ENCODE measurements around the gene NANOGP8. TPM values are rescaled to one million over a fixed set of nuclear protein-coding genes. Genes with fewer than 3 reads are reported as not detected.

NANOGP8 gene
- total and polyA plus RNA-seq, 9 donors = 0.16 to 3.3 (median 0.92) TPM

- H3K9me3 ChIP-seq = no peaks in the 10 kb centered on the region
- H3K4me1 ChIP-seq (ENCODE audit: insufficient read depth) = no peaks in the 10 kb centered on the region
- no peak overlapping the region for H3K4me3 ChIP-seq
- no peak for TF ChIP-seq POLR2A (IDR thresholded peaks at IDR 0.05)
- no peak for TF ChIP-seq CTCF (IDR thresholded peaks at IDR 0.05)
- no peak for TF ChIP-seq EP300 (IDR thresholded peaks at IDR 0.05)
- H3K36me3 ChIP-seq = no peaks in the 10 kb centered on the region
- H3K27me3 ChIP-seq = no peaks in the 10 kb centered on the region
- H3K27ac ChIP-seq = no peak overlapping the region
- intact Hi-C loops (cut with DNase I) = no loop called here
- DNase-seq = no peak
- 83 to 89% (median 89%) methylated on average over 1 of the region's 1 CpG for WGBS, 3 donors
Observed at GRCh38 chr15:35126236-35126635, 41.1 kb upstream of the NANOGP8 start.

- Histone ChIP-seq H3K9me3 (no peaks in the 10 kb centered on the region), H3K4me3 (no peak overlapping the region), H3K36me3 (no peaks in the 10 kb centered on the region), H3K4me1 (ENCODE audit: insufficient read depth) (no peaks in the 10 kb centered on the region), H3K27me3 (no peaks in the 10 kb centered on the region), H3K27ac (no peak overlapping the region)
- TF ChIP-seq CTCF (IDR thresholded peaks at IDR 0.05) = no peak
- no peak for TF ChIP-seq POLR2A (IDR thresholded peaks at IDR 0.05)
- TF ChIP-seq EP300 (IDR thresholded peaks at IDR 0.05) = no peak
- intact Hi-C loops (cut with DNase I) = no loop called here
- DNase-seq = no peak
Observed at GRCh38 chr15:35123743-35124142, 38.6 kb upstream of the NANOGP8 start.

- no peak overlapping the region for H3K4me3 ChIP-seq
- no peak for TF ChIP-seq CTCF (IDR thresholded peaks at IDR 0.05)
- TF ChIP-seq EP300 (IDR thresholded peaks at IDR 0.05) = no peak
- no peak for TF ChIP-seq POLR2A (IDR thresholded peaks at IDR 0.05)
- intact Hi-C loops (cut with DNase I) = no loop called here
- no peak overlapping the region for H3K27ac ChIP-seq
- no peaks in the 10 kb centered on the region for H3K36me3 ChIP-seq
- WGBS, 3 donors = 94 to 96% (median 96%) methylated on average over 47 of the region's 47 CpGs
- no peaks in the 10 kb centered on the region for H3K9me3 ChIP-seq
- no peaks in the 10 kb centered on the region for H3K27me3 ChIP-seq
- H3K4me1 ChIP-seq (ENCODE audit: insufficient read depth) = no peaks in the 10 kb centered on the region
- DNase-seq = no peak
Observed at GRCh38 chr15:35121611-35122359, 36.7 kb upstream of the NANOGP8 start.

- Histone ChIP-seq H3K36me3 (no peaks in the 10 kb centered on the region), H3K27me3 (no peaks in the 10 kb centered on the region), H3K9me3 (no peaks in the 10 kb centered on the region), H3K4me1 (ENCODE audit: insufficient read depth) (peaks cover 1% of the 10 kb centered on the region), H3K27ac (no peak overlapping the region), H3K4me3 (no peak overlapping the region)
- intact Hi-C loops (cut with DNase I) = no loop called here
- DNase-seq = no peak
- 96 to 97% (median 97%) methylated on average over 6 of the region's 6 CpGs for WGBS, 3 donors
- TF ChIP-seq POLR2A (IDR thresholded peaks at IDR 0.05) (no peak), CTCF (IDR thresholded peaks at IDR 0.05) (no peak), EP300 (IDR thresholded peaks at IDR 0.05) (no peak)
Observed at GRCh38 chr15:35120173-35120572, 35.1 kb upstream of the NANOGP8 start.
